ENCODE measurements around the gene ZNF488. TPM values are rescaled to one million over a fixed set of nuclear protein-coding genes. Genes with fewer than 3 reads are reported as not detected.

Gene ZNF488
- total RNA-seq, 2 experiments from 2014 or later = 0.84 to 0.93 TPM

- H3K27me3 Mint-ChIP-seq (ENCODE audit: low read depth) = peaks cover 4% of the 10 kb centered on the region
- CTCF ChIA-PET = no interaction called here
- H3K36me3 Mint-ChIP-seq (ENCODE audit: low read depth) = no peaks in the 10 kb centered on the region
- no peaks in the 10 kb centered on the region for H3K4me1 Mint-ChIP-seq (ENCODE audit: low read depth)
- no peak overlapping the region for H3K4me3 Mint-ChIP-seq
- intact Hi-C loops (cut with micrococcal nuclease) = no loop called here
- H3K9me3 Mint-ChIP-seq = no peaks in the 10 kb centered on the region
- no peak for DNase-seq
- no peak overlapping the region for H3K27ac Mint-ChIP-seq
These were observed 48.2 kb downstream of the ZNF488 start for GRCh38 chr10:47335906-47336305.

GRCh38 chr10:47334466-47335295, 49.4 kb downstream of the ZNF488 start:
- CTCF ChIA-PET = no interaction called here
- no peak for DNase-seq
- H3K27ac Mint-ChIP-seq = no peak overlapping the region
- H3K9me3 Mint-ChIP-seq = no peaks in the 10 kb centered on the region
- H3K36me3 Mint-ChIP-seq (ENCODE audit: low read depth) = no peaks in the 10 kb centered on the region
- H3K4me1 Mint-ChIP-seq (ENCODE audit: low read depth) = no peaks in the 10 kb centered on the region
- no peaks in the 10 kb centered on the region for H3K27me3 Mint-ChIP-seq (ENCODE audit: low read depth)
- intact Hi-C loops (cut with micrococcal nuclease) = no loop called here
- H3K4me3 Mint-ChIP-seq = no peak overlapping the region

- CTCF ChIA-PET = interaction anchor here (0.8 kb wide), 1 partner anchor 12 kb away, joined by 3 read pairs; the partner anchor contains the start of gene GDF2
- no peaks in the 10 kb centered on the region for H3K4me1 Mint-ChIP-seq (ENCODE audit: low read depth)
These were observed 50.6 kb downstream of the ZNF488 start for GRCh38 chr10:47333532-47333931.

GRCh38 chr10:47332946-47333345, 51.1 kb downstream of the ZNF488 start:
- no peaks in the 10 kb centered on the region for H3K27me3 Mint-ChIP-seq (ENCODE audit: low read depth)
- CTCF ChIA-PET = interaction anchor here (0.8 kb wide), 1 partner anchor 11 kb away, joined by 3 read pairs; the partner anchor contains the start of gene GDF2
- no peaks in the 10 kb centered on the region for H3K36me3 Mint-ChIP-seq (ENCODE audit: low read depth)
- intact Hi-C loops (cut with micrococcal nuclease) = no loop called here
- no peak overlapping the region for H3K4me3 Mint-ChIP-seq
- H3K9me3 Mint-ChIP-seq = no peaks in the 10 kb centered on the region
- no peak overlapping the region for H3K27ac Mint-ChIP-seq
- no peak for DNase-seq
- H3K4me1 Mint-ChIP-seq (ENCODE audit: low read depth) = no peaks in the 10 kb centered on the region

More at GRCh38 chr10:47333532-47333931, 50.6 kb downstream of the ZNF488 start:
- no peak overlapping the region for H3K4me3 Mint-ChIP-seq
- DNase-seq = no peak
- H3K9me3 Mint-ChIP-seq = no peaks in the 10 kb centered on the region
- H3K36me3 Mint-ChIP-seq (ENCODE audit: low read depth) = no peaks in the 10 kb centered on the region
- no peaks in the 10 kb centered on the region for H3K27me3 Mint-ChIP-seq (ENCODE audit: low read depth)
- intact Hi-C loops (cut with micrococcal nuclease) = no loop called here
- H3K27ac Mint-ChIP-seq = no peak overlapping the region

- H3K4me1 Mint-ChIP-seq (ENCODE audit: low read depth) = no peaks in the 10 kb centered on the region
- no peaks in the 10 kb centered on the region for H3K27me3 Mint-ChIP-seq (ENCODE audit: low read depth)
- H3K36me3 Mint-ChIP-seq (ENCODE audit: low read depth) = no peaks in the 10 kb centered on the region
- intact Hi-C loops (cut with micrococcal nuclease) = no loop called here
- CTCF ChIA-PET = interaction anchor here (0.9 to 1.4 kb wide), 3 partner anchors 8 to 307 kb away, joined by 3 to 5 read pairs (median 3); no protein-coding TSS in a partner anchor
- no peak overlapping the region for H3K27ac Mint-ChIP-seq
- no peak overlapping the region for H3K4me3 Mint-ChIP-seq
- H3K9me3 Mint-ChIP-seq = no peaks in the 10 kb centered on the region
- no peak for DNase-seq
These were observed 51.7 kb downstream of the ZNF488 start for GRCh38 chr10:47332371-47332770.

- Mint-ChIP-seq H3K9me3 (no peaks in the 10 kb centered on the region), H3K4me3 (no peak overlapping the region), H3K27ac (no peak overlapping the region), H3K36me3 (ENCODE audit: low read depth) (no peaks in the 10 kb centered on the region), H3K4me1 (ENCODE audit: low read depth) (no peaks in the 10 kb centered on the region), H3K27me3 (ENCODE audit: low read depth) (no peaks in the 10 kb centered on the region)
- no peak for DNase-seq
- CTCF ChIA-PET = interaction anchor here (0.9 to 1.4 kb wide), 3 partner anchors 9 to 307 kb away, joined by 3 to 5 read pairs (median 3); no protein-coding TSS in a partner anchor
- intact Hi-C loops (cut with micrococcal nuclease) = no loop called here
These were observed 52.1 kb downstream of the ZNF488 start for GRCh38 chr10:47331954-47332353.

- Mint-ChIP-seq H3K27me3 (ENCODE audit: low read depth) (no peaks in the 10 kb centered on the region), H3K27ac (no peak overlapping the region), H3K4me1 (ENCODE audit: low read depth) (no peaks in the 10 kb centered on the region), H3K9me3 (no peaks in the 10 kb centered on the region), H3K4me3 (no peak overlapping the region), H3K36me3 (ENCODE audit: low read depth) (no peaks in the 10 kb centered on the region)
- intact Hi-C loops (cut with micrococcal nuclease) = no loop called here
- DNase-seq = no peak
- CTCF ChIA-PET = interaction anchor here (0.9 to 1.4 kb wide), 3 partner anchors 9 to 307 kb away, joined by 3 to 5 read pairs (median 3); no protein-coding TSS in a partner anchor
These were observed 52.6 kb downstream of the ZNF488 start for GRCh38 chr10:47331491-47331890.

- no peaks in the 10 kb centered on the region for H3K4me1 Mint-ChIP-seq (ENCODE audit: low read depth)
- no peak for DNase-seq
- CTCF ChIA-PET = interaction anchor here (1.4 kb wide), 1 partner anchor 10 kb away, joined by 5 read pairs; no protein-coding TSS in a partner anchor
- intact Hi-C loops (cut with micrococcal nuclease) = no loop called here
- H3K36me3 Mint-ChIP-seq (ENCODE audit: low read depth) = no peaks in the 10 kb centered on the region
- no peak overlapping the region for H3K4me3 Mint-ChIP-seq
- H3K9me3 Mint-ChIP-seq = no peaks in the 10 kb centered on the region
- no peaks in the 10 kb centered on the region for H3K27me3 Mint-ChIP-seq (ENCODE audit: low read depth)
- H3K27ac Mint-ChIP-seq = no peak overlapping the region
These were observed 53.3 kb downstream of the ZNF488 start for GRCh38 chr10:47330804-47331203.

GRCh38 chr10:47330366-47330765, 53.7 kb downstream of the ZNF488 start:
- intact Hi-C loops (cut with micrococcal nuclease) = no loop called here
- H3K36me3 Mint-ChIP-seq (ENCODE audit: low read depth) = no peaks in the 10 kb centered on the region
- no peak for DNase-seq
- CTCF ChIA-PET = no interaction called here
- no peak overlapping the region for H3K27ac Mint-ChIP-seq
- no peaks in the 10 kb centered on the region for H3K9me3 Mint-ChIP-seq
- no peaks in the 10 kb centered on the region for H3K4me1 Mint-ChIP-seq (ENCODE audit: low read depth)
- H3K4me3 Mint-ChIP-seq = no peak overlapping the region
- H3K27me3 Mint-ChIP-seq (ENCODE audit: low read depth) = no peaks in the 10 kb centered on the region

GRCh38 chr10:47329855-47330254, 54.2 kb downstream of the ZNF488 start:
- Mint-ChIP-seq H3K27me3 (ENCODE audit: low read depth) (no peaks in the 10 kb centered on the region), H3K9me3 (no peaks in the 10 kb centered on the region), H3K4me3 (no peak overlapping the region), H3K36me3 (ENCODE audit: low read depth) (no peaks in the 10 kb centered on the region), H3K4me1 (ENCODE audit: low read depth) (no peaks in the 10 kb centered on the region), H3K27ac (no peak overlapping the region)
- no peak for DNase-seq
- CTCF ChIA-PET = no interaction called here
- intact Hi-C loops (cut with micrococcal nuclease) = no loop called here

GRCh38 chr10:47326927-47327330, 57.2 kb downstream of the ZNF488 start:
- intact Hi-C loops (cut with micrococcal nuclease) = no loop called here
- H3K4me1 Mint-ChIP-seq (ENCODE audit: low read depth) = no peaks in the 10 kb centered on the region
- DNase-seq = no peak
- H3K9me3 Mint-ChIP-seq = no peaks in the 10 kb centered on the region
- H3K27ac Mint-ChIP-seq = no peak overlapping the region
- H3K36me3 Mint-ChIP-seq (ENCODE audit: low read depth) = no peaks in the 10 kb centered on the region
- CTCF ChIA-PET = no interaction called here
- H3K27me3 Mint-ChIP-seq (ENCODE audit: low read depth) = no peaks in the 10 kb centered on the region
- no peak overlapping the region for H3K4me3 Mint-ChIP-seq

GRCh38 chr10:47326306-47326926, 57.7 kb downstream of the ZNF488 start:
- Mint-ChIP-seq H3K27me3 (ENCODE audit: low read depth) (no peaks in the 10 kb centered on the region), H3K9me3 (no peaks in the 10 kb centered on the region), H3K36me3 (ENCODE audit: low read depth) (no peaks in the 10 kb centered on the region), H3K4me3 (no peak overlapping the region), H3K27ac (no peak overlapping the region), H3K4me1 (ENCODE audit: low read depth) (no peaks in the 10 kb centered on the region)
- CTCF ChIA-PET = no interaction called here
- no peak for DNase-seq
- intact Hi-C loops (cut with micrococcal nuclease) = no loop called here

Measured in activated naive CD4-positive, alpha-beta T cell treated with anti-CD3 and anti-CD28 coated beads for 36 hours (primary cell).